HG03565 (cell line): Measurements from ENCODE around the gene HTR5A.
A peak's percentile ranks its signal among the peaks of the same experiment; 100 is the strongest.
"Not testable (repeated sequence)": the region's sequence is repeated elsewhere in the genome, so short reads cannot be mapped to it uniquely, and the experiment has no call there.

Experiments used
- ATAC-seq: cut with Tn5 transposase; IDR thresholded peaks from one replicate; pipeline ENCODE4 v1.9.1; 2021; ENCODE audit warnings: mild to moderate bottlenecking, moderate library complexity; ENCODE audit not compliant: unreplicated experiment

The HTR5A gene

DNA sequence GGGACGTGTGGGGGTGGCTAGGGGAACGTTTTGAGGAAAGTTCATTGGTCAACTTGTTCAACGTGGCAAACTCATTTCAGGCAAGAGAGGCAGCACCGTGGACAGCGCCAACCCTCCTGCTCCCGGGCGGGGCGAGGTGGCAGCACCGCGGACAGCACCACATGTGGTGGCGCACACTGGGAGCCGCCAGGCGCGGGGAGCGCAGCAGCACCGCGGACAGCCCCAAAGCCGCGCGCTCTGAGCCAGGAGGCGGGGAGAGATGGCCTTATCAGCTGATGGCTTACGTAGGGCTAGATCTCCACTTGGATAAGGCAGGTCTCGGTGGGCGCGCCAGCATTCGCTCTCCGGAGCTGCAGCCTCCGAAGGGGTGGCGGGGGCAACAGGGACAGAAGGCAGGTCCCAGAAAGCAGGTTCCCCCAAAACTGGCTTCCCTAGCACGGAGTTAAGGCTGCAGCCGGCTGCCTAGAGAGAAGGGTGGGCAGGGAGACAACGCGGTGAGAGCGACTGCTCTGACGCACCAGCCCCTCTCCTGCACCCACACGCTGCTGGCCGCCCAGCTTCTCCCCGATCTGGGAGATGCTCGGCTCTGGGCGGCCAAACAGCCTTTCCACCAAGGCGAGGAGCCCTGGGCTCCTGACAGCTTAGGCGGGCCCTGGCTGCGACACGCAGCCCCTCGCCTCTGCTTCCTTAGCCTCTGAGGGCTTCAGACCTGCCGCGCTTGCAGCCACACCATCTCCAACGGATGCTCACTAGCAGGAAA is at the start of gene HTR5A:
Gene HTR5A (plus strand): TSS at position 333 of the 760 bp plus-strand sequence. CDS start 576 bp downstream, outside the sequence.
- peak; percentile 96 for ATAC-seq

DNA sequence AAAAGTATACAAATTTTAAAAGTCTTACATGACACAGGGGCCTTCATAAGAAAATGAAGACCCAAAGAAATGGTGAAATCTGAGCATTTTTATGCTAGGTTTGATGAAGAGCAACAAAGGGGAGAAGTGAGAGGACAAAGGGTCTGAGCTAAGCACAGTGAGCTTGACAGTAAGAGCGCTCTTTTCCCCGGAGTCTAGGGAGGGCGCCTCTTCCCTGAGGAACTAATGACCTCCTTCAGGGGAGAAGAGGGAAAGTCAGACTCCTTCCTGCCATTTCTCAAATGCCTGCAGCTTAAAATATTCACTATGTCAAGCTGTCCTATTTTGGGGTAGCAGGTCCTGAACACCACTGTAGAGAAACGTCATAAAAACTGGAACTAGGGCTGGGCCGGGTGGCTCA is 49.1 kb upstream of the HTR5A start:
- no peak for ATAC-seq

DNA sequence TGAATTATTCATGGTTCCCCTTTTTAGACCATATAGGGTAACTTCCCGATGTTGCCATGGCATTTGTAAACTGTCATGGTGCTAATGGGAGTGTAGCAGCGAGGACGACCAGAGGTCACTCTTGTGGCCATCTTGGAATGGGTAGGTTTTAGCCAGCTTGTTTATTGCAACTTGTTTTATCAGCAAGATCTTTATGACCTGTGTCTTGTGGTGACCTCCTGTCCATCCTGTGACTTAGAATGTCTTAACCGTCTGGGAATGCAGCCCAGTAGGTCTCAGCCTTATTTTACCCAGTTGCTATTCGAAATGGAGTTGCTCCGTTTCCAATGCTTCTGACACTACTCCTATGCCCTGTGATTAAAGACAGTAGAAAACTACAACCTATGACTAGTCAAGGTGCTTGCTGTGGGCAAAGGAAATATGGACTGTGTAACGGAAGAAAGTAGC is 48.4 kb upstream of the HTR5A start:
- ATAC-seq, result no peak

DNA sequence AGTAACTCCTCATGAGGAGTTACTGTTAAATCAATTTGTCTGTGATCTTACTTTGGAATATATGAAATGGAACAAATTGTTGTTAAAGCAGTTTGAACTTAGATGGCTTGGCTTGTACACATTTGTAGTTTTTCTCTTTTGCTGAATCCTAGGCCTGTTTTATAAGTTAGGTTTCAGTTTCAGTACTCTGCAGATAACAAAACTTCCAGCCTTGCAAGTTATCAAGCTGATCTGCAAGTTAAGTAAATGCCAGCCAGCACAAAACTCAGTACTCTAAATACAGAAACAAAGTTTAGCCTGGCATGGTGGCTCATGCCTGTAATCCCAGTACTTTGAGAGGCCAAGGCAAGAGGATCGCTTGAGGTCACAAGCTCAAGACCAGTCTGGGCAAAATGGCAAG is 42.2 kb upstream of the HTR5A start:
- no peak for ATAC-seq

DNA sequence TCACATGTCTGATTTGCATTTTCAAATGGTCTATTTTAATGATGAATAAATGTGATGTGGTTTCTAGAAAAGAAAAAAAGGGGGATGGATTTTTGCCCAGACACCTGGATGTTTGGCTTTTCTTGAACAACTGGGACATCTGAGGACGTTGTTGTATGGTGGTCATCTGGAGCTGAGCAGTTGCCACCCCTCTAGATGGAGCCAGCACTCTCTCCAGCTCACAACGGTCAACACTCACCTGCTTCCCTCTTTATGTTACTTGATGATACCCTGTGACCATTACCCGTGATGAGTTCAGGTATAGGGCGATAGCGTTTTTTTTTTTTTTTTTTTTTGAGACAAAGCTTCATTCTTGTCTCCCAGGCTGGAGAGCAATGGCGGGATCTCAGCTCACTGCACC is 37.1 kb upstream of the HTR5A start:
- ATAC-seq, result no peak

DNA sequence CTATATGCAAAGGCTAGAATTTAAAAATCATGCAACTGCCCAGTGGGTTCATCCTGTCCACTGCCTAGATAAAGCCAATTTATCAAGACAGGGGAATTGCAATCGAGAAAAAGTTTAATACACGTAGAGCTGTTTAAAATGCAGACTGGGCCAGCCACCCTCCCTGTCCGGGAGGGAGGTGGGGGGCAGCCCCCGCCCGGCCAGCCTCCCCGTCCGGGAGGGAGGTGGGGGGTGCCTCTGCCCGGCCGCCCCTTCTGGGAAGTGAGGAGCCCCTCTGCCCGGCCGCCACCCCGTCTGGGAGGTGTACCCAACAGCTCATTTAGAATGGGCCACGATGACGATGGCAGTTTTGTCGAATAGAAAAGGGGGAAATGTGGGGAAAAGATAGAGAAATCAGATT is 35.6 kb upstream of the HTR5A start:
- not testable (repeated sequence) for ATAC-seq

DNA sequence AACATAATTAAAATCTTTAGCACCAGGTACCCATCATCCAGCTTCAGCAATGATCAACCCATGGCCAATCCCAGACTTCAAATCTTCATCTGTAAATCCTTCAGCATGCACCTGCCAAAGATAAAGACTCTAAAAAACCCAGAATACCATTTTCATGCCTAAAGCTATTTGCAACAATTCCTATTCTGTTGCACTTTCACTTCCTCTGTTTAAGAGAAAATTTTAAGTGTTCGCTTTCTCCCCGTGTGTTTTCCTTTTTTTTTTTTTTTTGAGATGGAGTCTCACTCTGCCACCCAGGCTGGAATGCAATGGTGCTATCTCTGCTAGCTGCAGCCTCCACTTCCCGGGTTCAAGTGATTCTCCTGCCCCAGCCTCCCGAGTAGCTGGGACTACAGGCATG is 31.8 kb upstream of the HTR5A start:
- ATAC-seq, result no peak

DNA sequence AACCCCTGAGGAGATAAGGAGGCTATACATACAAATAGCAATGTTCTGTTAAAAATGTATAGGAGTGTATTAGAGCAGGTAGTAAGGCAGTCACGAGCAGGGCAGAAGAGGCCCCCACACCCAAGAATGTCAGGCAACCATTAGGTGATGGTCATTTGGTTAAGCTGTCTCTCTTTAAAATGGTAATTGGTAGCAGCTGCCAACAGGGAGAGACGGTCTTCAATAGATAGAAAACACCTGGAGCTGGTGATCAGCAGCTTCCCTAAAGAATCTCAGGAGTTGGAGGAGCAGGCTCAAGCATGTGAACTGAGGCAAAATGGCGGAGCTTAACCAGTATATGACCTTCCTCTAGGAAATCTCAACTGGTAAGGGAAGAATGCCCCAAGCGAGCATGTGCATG is 26.4 kb upstream of the HTR5A start:
- ATAC-seq, result no peak

DNA sequence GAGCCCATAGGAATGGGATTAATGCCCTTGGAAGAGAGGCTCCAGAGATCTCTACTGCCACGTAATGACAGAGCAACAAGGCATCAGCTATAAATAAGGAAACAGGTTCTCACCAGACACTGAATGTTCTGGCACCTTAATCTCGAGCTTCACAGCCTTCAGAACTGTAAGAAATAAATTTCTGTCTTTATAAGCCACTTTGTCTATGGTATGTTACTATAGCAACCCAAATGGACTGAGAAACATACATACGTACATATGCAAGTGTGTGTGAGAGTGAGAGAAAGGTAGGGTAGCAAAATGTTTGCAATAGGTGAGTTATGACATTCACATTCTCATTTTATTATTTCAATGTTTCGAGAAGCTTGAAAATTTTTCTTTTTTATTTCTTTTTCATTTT is 22.1 kb upstream of the HTR5A start:
- ATAC-seq, result no peak

DNA sequence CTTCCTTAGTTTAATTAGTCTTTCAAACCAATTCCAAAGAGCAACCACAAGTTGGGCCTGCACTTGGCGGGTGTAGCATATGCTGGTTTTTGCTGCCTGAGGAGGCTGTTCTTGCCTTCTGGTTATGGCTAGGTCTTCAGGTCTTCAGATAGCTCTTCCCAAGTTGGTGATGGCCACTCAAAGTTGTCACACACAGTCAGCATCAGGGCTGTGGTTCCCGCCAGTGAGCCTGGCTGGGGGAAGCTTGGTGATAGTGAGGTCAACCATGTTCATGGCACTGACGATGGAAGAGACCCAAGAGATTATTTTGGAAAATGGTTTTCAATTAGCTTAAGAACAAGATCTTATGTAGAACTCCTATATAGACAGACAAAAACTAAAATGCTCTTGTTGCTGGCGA is 18.8 kb upstream of the HTR5A start:
- no peak for ATAC-seq

DNA sequence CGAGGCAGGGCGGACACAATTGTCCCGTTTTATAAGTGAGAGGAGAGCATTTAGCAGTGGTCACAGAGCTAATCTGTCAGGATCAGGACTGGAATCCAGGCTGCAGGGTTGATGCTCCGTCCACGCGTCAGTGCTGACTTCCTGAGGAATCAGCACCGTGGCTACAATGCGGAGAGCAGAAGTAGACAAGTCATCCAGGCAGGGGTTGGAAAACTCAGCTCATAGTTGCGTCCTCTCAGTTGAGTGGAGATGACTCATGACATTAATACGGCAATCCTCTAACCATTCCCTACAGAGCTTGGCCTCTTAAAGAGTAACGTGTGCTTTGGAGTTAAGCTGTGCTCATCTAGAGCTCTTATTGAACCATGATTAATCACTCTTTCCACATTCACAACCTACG is 17.1 kb upstream of the HTR5A start:
- no peak for ATAC-seq

DNA sequence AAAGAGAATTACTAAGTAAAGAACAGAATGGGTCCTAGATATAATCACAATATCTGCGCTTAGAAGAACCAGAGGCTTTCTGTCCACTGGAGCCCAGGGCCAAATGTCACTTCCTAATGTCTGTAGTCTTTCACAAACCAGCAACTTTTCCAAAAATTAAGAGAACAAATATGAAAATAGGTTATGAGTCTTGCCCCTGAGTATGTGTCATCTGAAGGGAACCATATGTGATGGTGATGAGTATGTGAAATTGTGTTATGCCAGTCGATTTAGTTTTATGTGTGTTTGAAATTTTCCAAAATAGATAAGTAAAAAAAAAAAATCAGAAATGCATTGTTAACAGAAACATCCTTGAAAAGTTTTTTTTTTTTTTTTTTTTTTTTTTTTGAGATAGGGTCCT is 15.4 kb upstream of the HTR5A start:
- no peak for ATAC-seq

DNA sequence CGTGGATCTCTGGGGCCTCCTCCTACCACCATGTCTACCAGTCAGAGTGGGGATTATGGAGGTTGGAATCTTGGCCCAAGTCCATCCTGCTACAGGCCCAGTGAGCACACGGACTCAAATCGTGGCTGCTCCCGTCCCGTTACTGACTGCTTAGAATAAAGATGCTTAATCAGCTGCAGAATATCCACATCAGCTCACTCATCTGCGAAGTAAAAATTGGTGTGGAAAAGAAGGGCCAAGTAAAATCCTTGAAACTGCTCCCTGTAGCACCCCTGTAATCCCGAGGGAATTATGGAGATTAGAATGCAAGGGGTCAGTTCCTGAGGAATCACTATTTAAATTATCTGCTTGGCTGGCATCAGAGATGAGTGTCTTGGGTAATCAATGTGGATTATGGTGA is 13.0 kb upstream of the HTR5A start:
- ATAC-seq, result no peak

DNA sequence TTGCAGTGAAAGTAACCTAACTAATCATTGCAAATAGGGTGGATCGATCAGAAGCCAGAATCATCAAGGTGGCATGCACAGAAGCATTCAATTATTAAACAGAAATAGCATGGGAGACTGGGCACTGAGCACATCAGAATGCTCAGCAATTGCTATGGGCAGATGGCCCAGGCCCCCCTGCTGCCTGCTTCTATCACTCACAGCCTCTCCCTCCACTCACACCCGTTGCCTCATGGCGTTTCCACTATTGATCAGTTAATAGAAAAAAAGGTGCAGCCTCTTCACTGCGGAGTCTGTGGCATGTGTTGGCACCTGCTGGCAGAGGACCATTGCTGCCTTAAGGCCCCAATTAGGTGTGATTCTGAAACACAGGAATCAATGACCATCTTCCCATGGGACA is 11.2 kb upstream of the HTR5A start:
- no peak for ATAC-seq

DNA sequence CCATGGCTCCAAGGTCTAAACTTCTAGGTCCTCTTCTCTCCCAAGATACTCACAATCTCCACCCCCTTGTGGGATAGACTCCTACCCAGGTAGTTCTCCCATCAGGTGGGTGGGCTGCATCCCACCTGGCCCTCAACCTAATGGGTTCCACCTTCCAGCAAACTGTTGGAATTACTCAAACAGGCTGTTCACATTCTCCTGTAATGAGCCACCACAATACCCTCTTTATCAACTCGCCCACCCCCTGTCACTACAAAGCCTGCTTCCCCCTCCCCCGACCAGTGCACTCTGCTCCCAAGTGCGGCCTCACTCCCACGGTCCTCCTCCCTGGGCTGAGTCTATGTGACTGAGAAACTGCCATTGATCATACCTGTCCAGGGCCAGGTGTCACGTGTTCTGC is 10.4 kb upstream of the HTR5A start:
- ATAC-seq, result no peak

DNA sequence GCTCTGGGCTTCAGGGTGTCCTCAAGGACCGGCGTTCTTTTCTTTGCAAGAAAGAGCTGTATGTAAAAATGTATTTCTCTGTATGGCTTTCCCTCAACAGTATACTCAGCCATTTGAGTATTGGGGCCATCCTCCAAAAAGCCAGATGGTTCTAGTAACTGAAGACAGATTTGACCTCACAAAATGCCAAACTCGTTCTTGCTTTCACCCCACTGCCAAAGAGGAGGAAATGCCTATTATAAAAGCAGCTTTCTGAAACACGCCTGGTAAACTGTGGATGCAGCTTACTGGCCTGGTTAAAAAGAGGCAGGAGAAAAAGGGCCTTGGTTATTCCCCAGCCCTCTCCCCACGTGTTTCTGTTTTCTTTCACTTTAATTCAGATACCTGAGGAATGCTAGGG is 7.7 kb upstream of the HTR5A start:
- no peak for ATAC-seq

DNA sequence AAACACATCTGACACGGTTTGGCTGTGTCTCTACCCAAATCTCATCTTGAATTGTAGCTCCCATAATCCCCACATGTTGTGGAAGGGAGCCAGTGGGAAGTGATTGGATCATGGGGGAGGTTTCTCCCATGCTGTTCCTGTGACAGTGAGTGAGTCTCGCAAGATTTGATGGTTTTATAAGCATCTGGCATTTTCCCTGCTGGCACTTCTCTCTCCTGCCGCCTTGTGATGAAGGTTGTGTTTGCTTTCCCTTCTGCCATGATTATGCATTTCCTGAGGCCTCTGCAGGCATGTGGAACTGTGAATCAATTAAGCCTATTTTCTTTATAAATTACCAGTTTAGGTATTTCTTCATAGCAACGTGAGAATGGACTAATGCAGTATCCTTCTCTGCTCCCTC is 5.9 kb upstream of the HTR5A start:
- ATAC-seq, result no peak

DNA sequence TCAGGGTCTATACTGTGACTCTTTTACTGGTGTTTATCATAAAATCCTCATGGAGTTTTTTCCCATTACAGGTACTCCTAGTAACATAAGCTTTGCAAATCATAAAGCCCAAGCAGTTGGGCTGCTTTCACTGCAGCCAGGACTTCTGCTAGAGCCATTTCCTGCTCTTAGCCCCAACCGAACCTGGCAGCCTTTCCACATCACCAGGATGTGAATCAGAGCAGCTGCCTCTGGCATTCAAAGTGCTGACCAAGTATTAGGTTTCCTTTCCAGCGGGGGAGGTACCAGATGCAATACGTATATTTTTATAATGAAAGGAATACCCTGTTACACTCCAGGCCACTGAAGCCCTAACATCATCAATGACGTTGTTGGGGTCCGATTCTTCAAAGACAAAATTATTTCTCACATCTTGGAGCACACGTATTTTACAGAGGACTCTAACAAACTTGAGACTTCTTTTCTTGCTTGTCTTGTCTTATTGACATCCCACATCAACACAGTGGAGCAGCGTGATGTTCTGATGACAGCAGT is 3.6 kb upstream of the HTR5A start:
- no peak for ATAC-seq

DNA sequence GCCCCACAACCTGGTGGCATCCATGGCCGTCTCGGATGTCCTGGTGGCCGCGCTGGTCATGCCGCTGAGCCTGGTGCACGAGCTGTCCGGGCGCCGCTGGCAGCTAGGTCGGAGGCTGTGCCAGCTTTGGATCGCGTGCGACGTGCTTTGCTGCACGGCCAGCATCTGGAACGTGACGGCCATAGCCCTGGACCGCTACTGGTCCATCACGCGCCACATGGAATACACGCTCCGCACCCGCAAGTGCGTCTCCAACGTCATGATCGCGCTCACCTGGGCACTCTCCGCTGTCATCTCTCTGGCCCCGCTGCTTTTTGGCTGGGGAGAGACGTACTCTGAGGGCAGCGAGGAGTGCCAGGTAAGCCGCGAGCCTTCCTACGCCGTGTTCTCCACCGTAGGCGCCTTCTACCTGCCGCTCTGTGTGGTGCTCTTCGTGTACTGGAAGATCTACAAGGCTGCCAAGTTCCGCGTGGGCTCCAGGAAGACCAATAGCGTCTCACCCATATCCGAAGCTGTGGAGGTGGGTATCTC is 1.1 kb downstream of the HTR5A start:
- no peak for ATAC-seq

DNA sequence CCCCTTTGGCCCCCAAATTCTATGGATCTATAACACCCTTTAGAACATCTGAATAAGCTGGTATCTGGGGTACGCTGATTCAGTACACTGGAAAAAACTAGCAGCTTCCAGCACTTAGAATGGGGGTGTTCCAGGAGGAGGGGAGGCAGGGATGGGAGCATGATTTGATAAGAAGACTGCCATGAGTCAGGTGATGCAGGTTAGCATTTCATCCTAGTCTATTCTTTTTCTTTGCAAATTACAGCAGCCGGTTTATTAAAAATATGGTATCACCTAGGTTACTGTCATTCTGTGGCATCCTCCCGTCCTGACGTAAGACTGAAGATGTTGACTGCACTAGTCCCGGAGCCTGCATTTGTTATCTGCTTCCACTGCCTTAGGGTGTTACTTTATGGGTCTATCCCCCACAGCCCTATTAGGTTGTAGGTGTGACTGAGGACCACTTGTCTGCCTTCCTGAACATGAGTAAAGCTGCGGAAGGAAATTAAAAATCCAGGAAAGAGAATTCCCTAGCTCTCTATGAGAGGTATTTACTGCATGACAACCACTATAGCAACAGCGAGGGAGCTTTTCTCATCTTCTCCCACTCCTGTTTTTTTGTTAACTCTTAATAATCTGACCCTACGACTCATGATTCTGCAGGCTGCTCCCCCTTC is 1.9 kb downstream of the HTR5A start:
- ATAC-seq, result no peak

DNA sequence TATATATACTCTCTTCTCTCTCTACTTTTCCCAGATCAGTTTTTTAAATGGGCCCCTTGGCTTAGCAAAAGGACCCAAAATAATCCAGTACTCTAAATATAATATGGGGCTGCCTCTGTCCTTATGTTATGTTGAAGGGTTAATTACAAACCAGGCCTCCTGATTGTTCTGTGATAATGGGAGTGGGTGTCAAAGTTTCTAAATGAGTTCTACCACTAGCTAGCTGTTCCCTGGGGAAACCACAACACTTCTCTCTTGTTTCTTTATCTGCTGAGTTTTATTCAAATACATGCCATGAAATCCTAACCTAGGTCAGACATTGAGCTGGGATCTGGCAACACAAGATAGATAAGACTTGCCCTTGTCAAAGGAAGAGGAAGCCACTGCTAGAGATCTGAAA is 3.8 kb downstream of the HTR5A start:
- ATAC-seq, result no peak

DNA sequence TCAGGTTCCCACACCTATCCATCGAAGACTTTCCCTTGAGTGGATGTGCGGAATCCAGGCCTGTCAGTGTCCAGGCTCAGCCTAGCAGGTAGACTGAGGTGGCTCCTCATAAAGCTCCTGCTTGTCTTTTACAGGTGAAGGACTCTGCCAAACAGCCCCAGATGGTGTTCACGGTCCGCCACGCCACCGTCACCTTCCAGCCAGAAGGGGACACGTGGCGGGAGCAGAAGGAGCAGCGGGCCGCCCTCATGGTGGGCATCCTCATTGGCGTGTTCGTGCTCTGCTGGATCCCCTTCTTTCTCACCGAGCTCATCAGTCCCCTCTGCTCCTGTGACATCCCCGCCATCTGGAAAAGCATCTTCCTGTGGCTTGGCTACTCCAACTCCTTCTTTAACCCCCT is 13.9 kb downstream of the HTR5A start:
- no peak for ATAC-seq
